GM21717 (cell line): ENCODE data around the gene EMILIN2.

Experiments
- ATAC-seq: cut with Tn5 transposase; IDR thresholded peaks from one replicate; pipeline ENCODE4 v1.9.1; 2021; ENCODE audit warnings: mild to moderate bottlenecking, moderate library complexity; ENCODE audit not compliant: unreplicated experiment

The EMILIN2 gene

DNA sequence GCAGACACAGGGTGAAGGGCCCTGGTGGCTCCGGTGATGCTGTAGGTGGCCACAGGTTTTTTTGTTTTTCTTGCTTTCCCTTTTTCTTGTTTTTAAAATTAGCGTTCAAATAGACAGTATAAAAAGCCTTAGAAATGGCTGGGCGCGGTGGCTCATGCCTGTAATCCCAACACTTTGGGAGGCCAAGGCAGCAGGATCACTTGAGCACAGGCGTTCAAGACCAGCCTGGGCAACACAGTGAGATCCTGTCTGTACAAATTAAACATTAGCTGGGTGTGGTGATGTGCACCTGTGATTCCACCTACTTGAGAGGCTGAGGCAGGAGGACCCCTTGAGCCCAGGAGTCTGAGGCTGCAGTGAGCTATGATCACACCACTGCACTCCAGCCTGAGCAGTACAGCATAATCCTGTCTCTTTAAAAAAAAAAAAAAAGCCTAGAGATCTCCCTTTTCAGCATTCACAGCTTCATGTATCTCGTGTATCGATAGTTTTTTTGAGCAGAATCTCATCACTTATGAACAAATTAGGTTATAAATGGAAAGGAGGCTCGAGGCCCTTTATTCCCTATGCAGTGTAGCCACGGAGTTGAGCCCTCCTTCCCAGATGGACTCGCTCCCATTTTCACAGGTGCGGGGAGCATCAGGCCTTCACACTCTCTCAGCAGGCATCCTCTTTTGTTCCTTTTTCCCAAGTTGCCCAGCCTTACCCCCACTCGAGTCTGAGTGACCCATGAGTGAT, 50.8 kb downstream of the EMILIN2 start:
- no peak for ATAC-seq

DNA sequence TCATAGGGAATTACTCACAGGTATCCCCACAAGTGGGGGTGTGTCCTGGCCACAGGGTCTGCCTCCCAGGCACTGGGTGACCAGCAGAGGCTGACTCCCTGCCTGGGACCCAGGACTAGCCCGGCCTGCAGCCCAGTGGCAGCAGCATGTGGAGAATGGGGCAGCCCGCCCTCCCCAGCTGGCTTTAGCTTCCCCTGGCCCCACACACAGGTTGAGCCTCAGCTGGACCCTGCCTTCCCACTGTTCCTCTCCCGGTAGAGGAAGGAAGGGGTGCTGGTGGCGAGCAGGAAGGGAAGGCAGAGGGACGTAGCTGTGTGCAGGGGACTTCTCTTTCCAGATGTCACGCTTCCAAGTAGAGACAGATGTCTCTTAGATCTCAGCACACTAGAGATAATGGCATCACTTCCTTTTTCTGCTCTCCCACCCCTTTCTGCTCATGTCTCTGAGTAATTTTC, 51.4 kb downstream of the EMILIN2 start:
- ATAC-seq = no peak

DNA sequence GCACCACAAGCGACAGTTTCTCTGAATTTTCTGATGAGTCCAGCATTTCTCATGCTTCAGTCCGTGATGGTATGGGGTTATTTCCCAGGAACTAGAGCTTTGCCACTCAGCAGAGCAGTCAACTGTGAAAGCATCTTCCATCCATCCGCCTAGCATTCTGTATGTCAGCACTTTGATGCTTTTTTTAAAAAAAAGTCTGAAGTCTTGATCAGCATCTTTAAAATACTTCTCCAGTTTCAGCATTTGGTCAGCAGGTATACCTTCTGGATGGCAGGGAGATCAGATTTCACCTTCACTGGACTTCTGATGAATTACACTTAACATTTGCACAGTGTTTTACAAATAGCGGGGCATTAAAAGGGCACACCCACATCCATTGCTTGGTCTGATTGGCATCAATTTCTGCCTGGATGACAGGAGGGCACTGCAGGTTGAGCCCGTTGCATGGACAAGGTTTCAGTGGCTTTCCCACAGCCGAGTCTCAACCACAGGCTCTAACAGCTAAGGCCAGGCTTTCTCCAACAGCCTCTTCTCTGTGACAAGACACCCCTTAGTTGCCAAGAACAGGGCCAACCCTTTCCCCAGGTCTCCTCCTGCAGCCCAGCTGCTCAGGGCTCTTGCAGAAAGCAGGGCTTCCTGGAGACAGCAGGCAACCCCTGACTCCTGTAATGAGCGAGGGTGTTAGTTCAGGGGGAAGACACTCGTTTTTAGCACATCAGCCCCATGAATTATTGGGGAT, 54.0 kb downstream of the EMILIN2 start:
- no peak for ATAC-seq

DNA sequence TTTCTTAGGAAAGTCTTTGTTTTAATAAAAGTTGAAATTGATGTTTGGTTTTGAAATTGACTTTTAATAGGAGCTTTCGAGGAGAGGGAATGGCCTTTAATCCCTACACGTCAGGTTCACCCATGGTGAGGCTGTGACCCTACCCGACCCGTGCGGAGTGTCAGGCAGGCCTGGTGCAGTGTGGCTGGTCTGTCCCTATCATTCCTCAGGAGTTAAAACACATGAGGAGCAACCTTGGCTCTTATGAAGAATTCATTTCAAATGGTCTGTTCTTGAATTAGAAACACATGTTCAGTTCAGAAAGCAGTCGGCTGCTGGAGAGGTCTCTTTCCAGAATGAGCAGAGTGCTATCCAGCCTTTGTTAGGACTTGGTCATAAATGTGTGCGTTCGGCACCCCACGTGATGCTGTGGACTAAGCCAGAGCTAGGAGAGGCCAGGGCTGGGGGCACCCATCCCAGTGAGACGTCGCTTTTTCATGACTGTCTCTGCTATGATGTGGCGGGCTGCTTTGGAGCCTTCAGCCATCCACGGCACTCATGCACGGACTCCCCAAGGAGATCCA, 54.7 kb downstream of the EMILIN2 start:
- ATAC-seq = no peak

DNA sequence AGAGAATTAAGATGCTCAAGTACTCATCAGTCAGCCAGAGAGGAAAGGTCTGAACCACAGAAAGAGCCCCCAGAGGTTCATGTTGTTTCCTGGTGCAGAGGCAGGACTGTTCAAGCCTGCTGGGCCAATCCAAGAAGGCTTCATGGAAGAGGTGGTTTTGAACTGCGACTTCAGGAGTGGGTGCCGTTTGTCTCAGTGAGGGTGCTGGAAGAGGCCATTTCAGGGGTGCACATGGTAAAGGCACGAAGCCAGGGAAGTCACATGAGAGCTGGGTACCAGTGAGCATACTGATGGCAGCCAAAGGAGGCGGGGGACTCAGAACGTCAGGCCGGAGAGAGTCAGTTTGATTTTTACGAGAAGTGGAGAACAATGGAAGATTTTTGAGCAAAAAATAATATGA, 55.5 kb downstream of the EMILIN2 start:
- ATAC-seq = no peak

DNA sequence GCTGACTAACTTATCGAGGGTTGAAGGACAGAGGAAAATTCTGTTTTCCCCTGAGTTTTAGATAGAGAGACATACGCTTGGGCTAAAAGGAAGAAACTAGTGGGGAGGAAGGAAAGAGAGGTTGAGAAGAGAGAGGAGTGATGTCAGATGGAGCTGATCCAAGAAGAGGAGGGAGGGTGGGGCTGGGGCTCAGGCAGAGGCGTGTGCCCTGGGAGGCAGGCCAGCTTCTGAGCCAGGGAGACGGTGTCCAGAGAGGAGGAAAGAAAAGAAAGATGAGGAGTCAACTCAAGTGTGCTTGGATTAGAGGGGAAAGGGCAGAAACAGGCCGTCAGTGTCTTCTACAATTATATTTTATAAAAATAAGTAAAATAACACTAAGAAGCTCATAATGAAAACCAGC, 56.2 kb downstream of the EMILIN2 start:
- no peak for ATAC-seq

DNA sequence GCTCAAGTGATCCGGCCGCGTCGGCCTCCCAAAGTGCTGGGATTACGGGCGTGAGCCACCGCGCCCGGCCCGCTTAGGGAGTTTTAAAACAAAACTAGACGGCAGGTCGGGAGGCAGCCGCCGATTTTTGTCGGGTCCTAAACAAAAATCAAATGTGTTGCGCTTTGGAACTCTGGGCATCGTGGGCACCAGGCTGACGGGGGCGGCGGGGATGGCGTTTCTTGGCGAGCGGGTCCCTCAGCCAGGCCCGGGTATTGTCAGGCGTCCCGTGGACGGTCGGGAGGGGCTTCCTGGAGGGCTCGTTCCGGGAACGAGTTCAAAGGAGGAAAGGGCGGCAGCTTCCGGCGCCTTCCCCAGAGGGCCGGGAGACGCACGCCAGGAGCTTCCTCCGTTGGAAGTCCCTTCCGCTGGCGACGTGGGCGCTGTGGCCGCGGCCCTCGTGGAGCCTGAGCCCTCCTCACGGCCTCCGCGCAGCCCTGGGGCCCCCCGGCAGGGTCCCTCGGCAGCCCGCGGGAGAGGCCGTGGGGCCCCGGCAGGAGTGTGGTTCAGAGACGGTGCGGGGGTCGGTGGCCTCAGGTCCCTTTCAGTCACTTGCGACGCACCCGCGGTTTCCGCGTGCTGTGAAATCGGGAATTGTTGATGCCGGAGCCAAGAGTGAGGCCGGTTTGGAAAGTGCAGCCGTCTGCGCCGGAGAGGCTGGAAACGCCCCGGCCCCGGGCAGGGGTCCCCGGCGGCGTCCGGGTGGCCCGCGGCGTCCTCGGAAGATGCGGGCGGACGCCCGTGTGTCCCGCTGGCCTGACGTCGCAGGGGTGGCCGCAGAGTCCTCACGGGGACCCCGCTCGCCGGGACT, 59.3 kb downstream of the EMILIN2 start:
- no peak for ATAC-seq

DNA sequence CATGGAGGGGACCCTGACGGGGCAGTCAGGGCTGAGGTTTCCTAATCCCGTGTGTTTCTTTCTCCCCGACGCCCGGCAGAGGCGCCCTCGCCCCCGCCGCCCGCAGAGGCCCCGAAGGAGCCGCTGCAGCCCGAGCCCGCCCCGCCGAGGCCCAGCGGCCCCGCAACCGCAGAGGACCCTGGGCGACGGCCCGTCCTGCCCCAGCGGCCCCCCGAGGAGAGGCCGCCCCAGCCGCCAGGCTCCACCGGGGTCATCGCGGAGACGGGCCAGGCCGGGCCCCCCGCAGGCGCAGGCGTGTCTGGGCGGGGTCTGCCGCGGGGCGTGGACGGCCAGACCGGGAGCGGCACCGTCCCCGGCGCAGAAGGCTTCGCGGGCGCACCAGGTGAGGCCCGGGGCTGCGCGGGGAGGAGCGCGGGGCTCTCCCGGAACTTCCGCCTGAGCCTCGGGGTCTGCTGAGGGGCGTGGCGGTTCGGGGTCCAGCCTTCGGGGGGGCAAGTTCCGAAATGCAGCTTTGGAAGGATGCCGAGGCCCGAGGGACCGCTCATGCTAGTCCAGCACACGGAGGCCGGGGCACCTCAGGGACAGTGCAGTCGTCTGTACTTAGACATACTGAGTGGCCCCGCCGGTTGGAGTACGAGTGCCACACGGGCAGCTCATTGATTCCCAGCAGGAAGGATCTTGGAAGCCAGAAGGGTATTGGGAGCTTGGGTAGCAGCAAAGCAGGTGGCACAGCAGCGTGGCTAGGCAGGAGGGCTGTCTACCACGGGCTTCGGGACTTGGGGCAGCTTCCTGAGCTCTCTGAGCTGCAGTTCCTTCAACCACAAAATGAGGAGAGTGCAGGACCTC, 60.1 kb downstream of the EMILIN2 start:
- ATAC-seq = no peak

DNA sequence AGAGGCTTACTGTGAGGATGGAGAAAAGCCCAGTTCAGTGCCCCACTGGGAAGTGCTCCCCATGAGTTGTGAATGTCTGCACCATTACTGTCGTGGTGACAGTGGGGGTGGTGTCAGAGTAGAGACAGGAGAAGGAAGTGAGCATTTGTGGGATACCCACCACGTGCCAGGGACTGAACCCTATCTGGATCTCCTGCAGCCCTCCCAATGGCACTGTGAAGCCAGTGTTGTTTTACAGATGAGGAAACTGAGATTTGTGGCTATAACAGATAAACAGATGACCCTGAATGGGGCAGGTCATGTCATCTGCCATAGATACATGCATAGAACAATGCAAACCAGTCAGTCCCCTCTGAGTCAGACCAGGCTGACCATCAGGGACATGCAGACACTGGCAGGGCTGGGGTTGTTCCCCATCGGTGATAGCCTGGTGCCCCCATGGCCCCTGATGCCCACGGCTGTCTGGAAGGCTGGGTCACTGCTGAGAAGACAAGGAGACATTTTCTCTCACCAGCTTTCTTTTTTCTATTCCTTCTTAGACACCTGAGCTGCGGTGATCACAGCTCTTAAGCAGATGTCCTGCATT, 60.8 kb downstream of the EMILIN2 start:
- no peak for ATAC-seq

DNA sequence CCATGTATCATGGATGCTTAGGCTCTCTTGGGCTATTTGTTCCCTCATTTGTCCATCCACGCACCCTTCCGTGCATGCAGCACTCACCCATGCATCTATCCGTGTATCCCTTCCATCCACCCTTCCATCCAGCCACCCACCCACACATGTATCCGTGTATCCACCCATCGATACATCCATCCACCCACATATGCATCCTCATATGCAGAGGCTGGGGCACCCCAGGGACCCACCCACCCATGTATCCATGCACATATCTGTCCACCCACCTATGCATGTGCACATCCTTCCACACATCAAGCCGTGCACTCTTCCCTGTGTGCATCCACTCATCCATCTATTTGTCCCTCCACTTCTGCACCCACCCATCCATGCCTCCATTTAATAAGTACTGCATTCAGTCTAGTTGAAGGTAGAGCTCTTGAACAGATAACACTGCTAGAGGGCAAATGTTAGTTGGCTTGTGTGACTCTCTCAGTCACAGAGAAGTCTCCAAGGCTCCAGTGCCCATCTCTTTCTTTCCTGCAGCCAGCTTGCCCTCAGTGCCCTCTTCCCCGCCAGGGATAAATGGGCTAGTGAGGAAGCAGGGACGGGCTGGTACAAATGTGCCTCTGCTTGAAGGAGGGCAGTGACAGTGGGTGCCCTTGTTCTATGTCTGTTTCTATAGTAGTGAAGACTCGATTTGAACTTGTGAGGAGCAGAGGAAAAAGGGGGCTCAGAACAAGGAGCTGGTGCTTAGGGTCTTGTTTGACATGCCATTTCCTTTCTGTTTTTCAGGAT, 61.5 kb downstream of the EMILIN2 start:
- no peak for ATAC-seq

DNA sequence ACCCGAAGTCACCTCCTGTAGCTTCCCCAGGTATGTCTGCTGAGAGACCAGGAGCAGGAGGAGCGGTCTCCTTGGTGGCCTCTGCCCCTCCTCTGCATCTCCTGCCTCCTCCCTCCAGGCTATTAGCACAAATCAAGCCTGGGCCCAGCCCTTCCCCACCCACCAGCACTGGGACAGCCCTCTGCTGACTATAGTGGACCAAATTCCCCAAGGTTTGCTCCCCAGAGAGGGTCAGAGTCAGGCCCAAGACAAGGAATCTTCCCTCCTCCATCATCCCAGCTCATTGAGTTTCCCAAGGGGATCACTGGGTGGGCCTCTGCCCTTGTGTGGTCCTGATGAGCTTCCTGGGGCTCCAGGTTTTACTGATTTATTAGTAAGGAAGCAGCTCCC, 62.1 kb downstream of the EMILIN2 start:
- no peak for ATAC-seq

DNA sequence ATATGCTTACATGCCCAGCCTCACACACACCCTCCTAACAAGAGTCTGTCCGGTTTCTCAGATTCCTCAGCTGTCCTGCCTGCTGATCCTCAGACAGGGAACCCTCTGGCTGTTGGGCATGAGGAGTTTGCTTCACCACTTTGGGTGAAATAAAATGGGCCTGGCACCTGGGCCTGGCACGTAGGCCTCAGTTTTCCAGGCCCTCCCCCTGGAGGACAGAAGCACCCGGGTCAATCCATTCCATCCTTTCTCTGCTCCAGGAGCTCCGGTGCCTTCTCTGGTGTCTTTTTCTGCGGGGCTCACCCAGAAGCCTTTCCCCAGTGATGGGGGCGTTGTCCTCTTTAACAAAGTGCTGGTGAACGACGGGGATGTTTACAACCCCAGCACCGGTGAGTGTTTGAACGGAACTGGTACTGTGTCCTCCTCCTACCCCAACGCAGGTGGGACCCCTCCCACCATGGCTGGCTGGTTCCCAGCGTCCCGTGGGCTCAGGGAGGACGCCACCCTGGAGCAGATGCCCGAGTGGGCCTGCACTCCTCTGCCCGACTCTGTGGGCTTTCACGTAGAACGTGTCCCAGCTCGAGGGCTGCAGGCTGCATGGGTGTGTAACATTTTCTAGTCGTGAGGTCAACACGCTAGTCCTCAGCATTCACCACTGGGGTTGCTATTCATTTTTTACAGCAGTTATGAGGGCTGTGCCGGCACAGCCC, 62.8 kb downstream of the EMILIN2 start:
- no peak for ATAC-seq

DNA sequence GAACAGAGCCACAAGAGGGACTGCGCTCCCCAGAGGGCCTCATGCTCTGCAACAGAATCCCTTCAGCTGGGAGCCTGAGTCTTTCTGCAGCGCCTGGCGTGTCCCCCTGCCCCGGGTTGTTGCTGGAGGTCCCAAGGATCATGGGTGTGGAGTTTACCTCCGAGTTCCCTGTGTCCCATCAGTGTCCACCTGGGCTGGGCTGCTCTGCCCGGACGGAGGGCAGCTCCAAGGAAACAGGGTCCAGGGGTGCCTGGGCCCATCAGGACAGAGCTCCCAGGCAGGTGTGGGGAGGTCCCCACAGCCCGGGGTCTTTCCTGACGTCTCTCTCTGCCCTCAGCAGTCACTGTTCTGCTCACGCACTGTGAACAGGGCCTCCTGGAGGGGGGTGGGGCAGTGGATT, 63.5 kb downstream of the EMILIN2 start:
- no peak for ATAC-seq

DNA sequence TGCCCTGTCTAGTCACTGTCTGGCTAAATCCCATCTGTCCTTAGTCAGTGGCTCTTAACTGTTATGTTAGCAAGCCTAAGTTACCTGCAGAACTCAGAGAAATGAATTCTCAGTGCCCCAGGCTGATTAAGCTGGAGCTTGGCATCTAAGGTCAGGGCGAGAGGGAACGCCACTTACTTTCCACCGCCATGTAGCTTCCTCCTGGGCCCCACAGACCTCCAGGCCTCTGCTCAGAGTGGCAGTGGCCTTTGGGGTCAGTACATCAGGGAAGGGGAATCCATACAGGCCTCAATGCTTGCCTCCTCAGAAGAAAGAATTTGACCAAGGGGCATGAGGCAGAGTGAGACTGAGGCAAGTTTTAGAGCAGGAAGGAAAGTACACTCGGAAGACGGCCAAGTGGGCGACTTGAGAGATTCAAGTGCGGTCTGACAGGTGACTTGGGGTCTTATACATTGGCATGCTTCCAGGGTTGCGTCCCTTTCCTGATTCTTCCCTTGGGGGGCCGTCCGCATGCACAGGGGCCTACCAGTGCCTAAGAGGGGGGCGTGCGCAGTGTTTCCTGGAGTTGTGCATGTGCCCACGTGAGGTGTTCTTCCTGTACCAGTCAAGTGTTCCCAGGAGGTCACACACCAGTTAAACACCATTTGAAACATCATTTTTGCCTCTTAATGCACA, 64.1 kb downstream of the EMILIN2 start:
- no peak for ATAC-seq

DNA sequence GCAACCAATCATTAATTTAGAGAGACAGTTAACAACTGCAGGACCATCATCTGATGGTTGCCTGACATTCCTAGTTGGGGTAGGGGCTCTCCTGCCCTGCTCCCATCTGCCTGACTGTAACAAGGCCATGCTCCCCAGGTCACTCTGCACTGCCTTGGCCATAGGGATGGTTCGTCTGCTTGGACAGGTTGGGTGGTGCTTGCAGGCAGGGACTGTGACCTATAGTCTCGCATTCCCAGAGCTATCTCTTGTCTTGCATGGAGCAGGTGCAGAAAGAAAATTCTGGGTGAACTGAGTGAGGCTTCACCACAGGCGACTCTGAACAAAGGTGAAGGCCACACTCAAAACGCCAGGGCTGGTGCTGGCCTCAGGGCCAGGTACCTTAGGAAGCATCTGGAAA, 64.7 kb downstream of the EMILIN2 start:
- ATAC-seq = no peak

DNA sequence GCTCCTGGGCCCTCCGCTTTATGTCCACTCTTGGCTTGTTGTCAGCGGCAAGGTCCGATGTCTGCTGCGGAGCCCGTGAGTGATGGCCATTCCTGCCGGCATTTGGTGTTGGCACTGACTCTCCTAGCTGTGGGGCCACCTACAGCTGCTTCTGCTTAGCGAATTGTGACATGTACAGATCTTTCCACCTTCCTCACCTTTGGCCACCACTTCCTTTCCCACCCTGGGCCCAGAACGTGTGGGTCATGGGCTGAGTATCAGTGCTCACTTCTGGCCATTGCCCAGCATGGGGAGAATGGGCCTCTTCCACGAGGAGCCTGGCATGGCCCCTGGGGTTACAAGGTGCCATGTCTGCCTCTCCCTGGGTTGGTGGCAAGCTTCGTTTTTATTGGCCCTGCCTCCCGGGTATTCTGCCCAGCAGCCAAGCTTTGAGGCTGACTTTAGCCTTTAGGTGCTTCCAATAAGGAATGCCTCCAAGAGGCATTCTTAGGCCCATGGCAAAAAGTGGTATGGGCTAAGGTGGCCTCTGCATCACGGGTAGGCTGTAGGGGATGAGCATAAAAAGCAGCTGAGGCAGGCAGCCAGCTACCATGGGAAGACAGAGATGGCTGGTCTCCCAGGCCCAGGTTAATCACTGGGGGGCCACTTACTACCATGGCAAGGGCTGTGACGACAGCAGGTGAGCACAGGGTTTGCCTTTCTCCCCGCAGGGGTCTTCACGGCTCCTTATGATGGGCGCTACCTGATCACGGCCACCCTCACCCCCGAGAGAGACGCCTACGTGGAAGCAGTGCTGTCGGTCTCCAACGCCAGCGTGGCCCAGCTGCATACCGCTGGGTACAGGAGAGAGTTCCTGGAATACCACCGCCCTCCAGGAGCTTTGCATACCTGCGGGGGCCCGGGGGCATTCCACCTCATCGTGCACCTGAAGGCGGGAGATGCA, 65.8 kb downstream of the EMILIN2 start:
- no peak for ATAC-seq
